Hepatocyte (in vitro differentiated cells): ENCODE results near the gene CDYL.

ENCODE experiments used
- EZH2 ChIP-seq: fragments of 200-600 bp; sonication (generic); IDR thresholded peaks from 2 replicates; pipeline ENCODE4 v1.6.1; 2016; ENCODE audit warnings: antibody characterized with exemption, mild to moderate bottlenecking, borderline replicate concordance
- TF ChIP-seq, protein P1 (sequence below): fragments of 200-600 bp; sonication (generic); IDR thresholded peaks from 2 replicates; pipeline ENCODE4 v1.5.1; 2016; ENCODE audit warnings: antibody characterized with exemption, mild to moderate bottlenecking; ENCODE audit not compliant: poor library complexity

DNA sequence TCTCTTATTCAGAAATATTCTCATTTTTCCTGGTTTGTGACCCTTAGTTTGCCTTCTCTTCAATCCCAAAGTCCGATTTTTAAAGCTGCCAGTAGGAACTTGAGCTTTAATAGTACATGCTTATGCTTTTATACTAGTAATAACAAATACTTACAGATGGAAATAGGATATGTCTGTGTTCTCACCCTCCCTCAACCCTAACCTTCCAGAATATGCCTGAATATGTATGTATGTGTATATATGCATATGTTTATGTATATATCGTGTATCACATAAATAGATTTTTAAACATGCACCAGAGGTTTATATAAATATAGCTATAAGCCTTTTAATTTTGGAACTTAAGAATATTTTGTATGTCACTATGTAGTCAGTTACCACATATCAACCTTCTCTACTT lies 38.8 kb downstream of the CDYL start:
- TF ChIP-seq, protein P1, sequence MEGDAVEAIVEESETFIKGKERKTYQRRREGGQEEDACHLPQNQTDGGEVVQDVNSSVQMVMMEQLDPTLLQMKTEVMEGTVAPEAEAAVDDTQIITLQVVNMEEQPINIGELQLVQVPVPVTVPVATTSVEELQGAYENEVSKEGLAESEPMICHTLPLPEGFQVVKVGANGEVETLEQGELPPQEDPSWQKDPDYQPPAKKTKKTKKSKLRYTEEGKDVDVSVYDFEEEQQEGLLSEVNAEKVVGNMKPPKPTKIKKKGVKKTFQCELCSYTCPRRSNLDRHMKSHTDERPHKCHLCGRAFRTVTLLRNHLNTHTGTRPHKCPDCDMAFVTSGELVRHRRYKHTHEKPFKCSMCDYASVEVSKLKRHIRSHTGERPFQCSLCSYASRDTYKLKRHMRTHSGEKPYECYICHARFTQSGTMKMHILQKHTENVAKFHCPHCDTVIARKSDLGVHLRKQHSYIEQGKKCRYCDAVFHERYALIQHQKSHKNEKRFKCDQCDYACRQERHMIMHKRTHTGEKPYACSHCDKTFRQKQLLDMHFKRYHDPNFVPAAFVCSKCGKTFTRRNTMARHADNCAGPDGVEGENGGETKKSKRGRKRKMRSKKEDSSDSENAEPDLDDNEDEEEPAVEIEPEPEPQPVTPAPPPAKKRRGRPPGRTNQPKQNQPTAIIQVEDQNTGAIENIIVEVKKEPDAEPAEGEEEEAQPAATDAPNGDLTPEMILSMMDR = no peak
- no peak for TF ChIP-seq EZH2
